ENCODE results near the gene GLP2R. TPM values are rescaled to one million over a fixed set of nuclear protein-coding genes. Genes with fewer than 3 reads are reported as not detected.

The GLP2R gene
- total and polyA plus RNA-seq, 2 of the 8 experiments (the other 6 are each of a cell fraction or from before 2014, with no cell fraction given): not detected

DNA sequence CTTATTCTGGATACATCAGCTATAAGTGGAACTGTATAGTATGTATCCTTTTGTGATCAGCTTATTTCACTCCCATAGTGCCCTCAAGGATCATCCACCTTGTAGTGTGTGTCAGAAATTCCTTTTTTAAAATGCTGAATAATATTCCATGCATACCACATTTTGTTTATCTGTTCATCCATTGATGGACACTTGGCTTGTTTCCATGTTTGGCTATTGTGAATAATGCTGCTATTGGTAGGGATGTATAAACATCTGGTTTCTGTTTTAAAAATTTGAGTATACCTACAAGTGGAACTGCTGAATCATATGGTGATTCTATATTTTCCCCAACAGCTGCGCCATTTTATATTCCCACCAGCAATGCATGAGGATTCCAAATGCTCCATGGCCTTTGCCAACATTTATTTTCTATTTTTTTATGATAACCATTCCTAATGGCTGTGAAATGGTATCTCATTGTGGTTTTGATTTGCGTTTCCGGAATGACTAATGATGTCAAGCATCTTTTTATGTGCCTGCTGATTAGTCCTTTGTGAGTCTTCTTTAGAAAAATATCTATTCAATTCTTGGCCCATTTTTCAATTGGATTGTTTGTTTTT, 67.8 kb downstream of the GLP2R start:
- Histone ChIP-seq H3K4me3 (ENCODE audit: extremely low read depth in 1 of 4, insufficient read depth in 2 of 4, low read depth in 3 of 4, low read length in 4 of 4) (no peak overlapping the region), H2BK5ac (ENCODE audit: low read depth, low read length) (no peak overlapping the region), H4K8ac (ENCODE audit: extremely low read depth, insufficient read depth, low read length) (no peak overlapping the region), H3K56ac (replicated peaks; ENCODE audit: insufficient read length, low read depth, low read length) (no peak overlapping the region), H2BK20ac (ENCODE audit: low read length) (no peak overlapping the region), H4K91ac (replicated peaks; ENCODE audit: insufficient read length, low read length) (no peak overlapping the region), H3K9me3 (ENCODE audit: insufficient read depth in 2 of 2, low read depth in 1 of 2, low read length in 1 of 2) (no peaks in the 10 kb centered on the region), H4K5ac (ENCODE audit: insufficient read length, low read depth, low read length) (no peak overlapping the region), H3K9ac (replicated peaks in 1 of 4; ENCODE audit: extremely low read depth in 1 of 4, low read depth in 3 of 4, low read length in 3 of 4) (no peak overlapping the region), H3K4ac (replicated peaks; ENCODE audit: insufficient read length, low read depth, low read length) (no peak overlapping the region), H3K4me1 (replicated peaks in 1 of 4; ENCODE audit: control insufficient read depth in 3 of 4, insufficient read depth in 4 of 4, low read length in 3 of 4) (0 out of 7 replicates have a peak, but pooled peaks cover 0 to 3% (median 0%) of the 10 kb centered on the region in 4 experiments), H3K4me2 (ENCODE audit: insufficient read depth in 1 of 2, low read depth in 2 of 2, low read length in 2 of 2) (no peak overlapping the region), H3K18ac (ENCODE audit: extremely low read depth, low read length) (no peak overlapping the region), H3K79me1 (ENCODE audit: low read depth, low read length) (no peaks in the 10 kb centered on the region), H3K27me3 (replicated peaks in 1 of 4; ENCODE audit: control insufficient read depth in 3 of 4, extremely low read depth in 1 of 4, insufficient read depth in 3 of 4, low read length in 3 of 4) (no peaks in the 10 kb centered on the region), H3K36me3 (ENCODE audit: control insufficient read depth in 2 of 4, insufficient read depth in 4 of 4, low read length in 3 of 4) (no peaks in the 10 kb centered on the region), H3K23me2 (ENCODE audit: low read depth, low read length) (no peaks in the 10 kb centered on the region), H4K20me1 (replicated peaks in 1 of 2; ENCODE audit: control insufficient read depth in 1 of 2, insufficient read depth in 2 of 2, low read length in 2 of 2) (no peaks in the 10 kb centered on the region), H2BK12ac (ENCODE audit: low read depth, low read length) (no peak overlapping the region), H2BK120ac (replicated peaks; ENCODE audit: low read depth, low read length) (no peak overlapping the region), H3K23ac (ENCODE audit: insufficient read length) (no peak overlapping the region), H2BK15ac (ENCODE audit: low read length) (no peak overlapping the region), H3K14ac (ENCODE audit: insufficient read length) (no peak overlapping the region), H2AK5ac (ENCODE audit: low read depth, low read length) (no peak overlapping the region), H2AFZ (ENCODE audit: low read length) (no peak overlapping the region), H3K79me2 (ENCODE audit: control insufficient read depth in 1 of 2, insufficient read depth in 2 of 2, low read length in 2 of 2) (no peaks in the 10 kb centered on the region), H3K27ac (ENCODE audit: low read depth, low read length) (no peak overlapping the region)
- DNase-seq (ENCODE audit: low read depth in 1 of 2, low spot score in 2 of 2) (no peak), FAIRE-seq (no peak)
- ChIA-PET POLR2A (ENCODE audit: partially characterized antibody) (no interaction called here), CTCF (ENCODE audit: partially characterized antibody) (interaction anchor here (0.5 to 9.7 kb wide), 3 partner anchors 9 to 163 kb away, joined by 3 to 101 read pairs (median 4); partner anchors contain the start of gene RCVRN)
- 94% methylated on average over 3 of the region's 3 CpGs; no CpG with 5 or more reads in 1 of the 2 experiments for WGBS, 2 experiments (ENCODE audit: extremely low coverage in 1 of 2, insufficient coverage in 1 of 2, insufficient read length in 1 of 2, insufficient replicate concordance in 2 of 2, low coverage in 1 of 2, low lambda C conversion rate in 2 of 2, missing lambda C conversion rate in 1 of 2)
- TF ChIP-seq BCL11A (IDR thresholded peaks at IDR 0.05; ENCODE audit: low read depth in 2 of 2, low read length in 2 of 2) (no peak), SP4 (IDR thresholded peaks at IDR 0.05; ENCODE audit: low read length) (no peak), KDM4A (IDR thresholded peaks at IDR 0.05; ENCODE audit: low read depth, low read length, severe bottlenecking) (no peak), JUN (IDR thresholded peaks at IDR 0.05; ENCODE audit: low read depth, low read length) (no peak), TAF7 (optimal IDR thresholded peaks at IDR 0.05; ENCODE audit: borderline replicate concordance, low read depth, low read length) (no peak), JUND (IDR thresholded peaks at IDR 0.05; ENCODE audit: low read length) (no peak), CBX8 (IDR thresholded peaks at IDR 0.05; ENCODE audit: borderline replicate concordance, low read depth, low read length) (no peak), CHD1 (IDR thresholded peaks at IDR 0.05; ENCODE audit: low read depth, low read length) (no peak), SP1 (IDR thresholded peaks at IDR 0.05; ENCODE audit: low read depth, low read length) (no peak), POU5F1 (IDR thresholded peaks at IDR 0.05; ENCODE audit: low read depth, low read length) (no peak), SAP30 (IDR thresholded peaks at IDR 0.05; ENCODE audit: insufficient read depth, insufficient replicate concordance, low read length) (no peak), ZNF274 (IDR thresholded peaks at IDR 0.05; ENCODE audit: borderline replicate concordance, extremely low read depth, low read length) (no peak), TBP (IDR thresholded peaks at IDR 0.05; ENCODE audit: low read depth, low read length) (no peak)
- TF ChIP-seq, protein P1, sequence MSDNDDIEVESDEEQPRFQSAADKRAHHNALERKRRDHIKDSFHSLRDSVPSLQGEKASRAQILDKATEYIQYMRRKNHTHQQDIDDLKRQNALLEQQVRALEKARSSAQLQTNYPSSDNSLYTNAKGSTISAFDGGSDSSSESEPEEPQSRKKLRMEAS (IDR thresholded peaks at IDR 0.05): no peak

Measured in H1 (cell line).